AG09319 (cell line): ENCODE results near the gene CLEC4E.
"Not testable (repeated sequence)": the region's sequence is repeated elsewhere in the genome, so short reads cannot be mapped to it uniquely, and the experiment has no call there.

Source experiments
- DNase-seq: peaks from one replicate; pipeline ENCODE4 v3.0.0-alpha.2; 2010; ENCODE audit warnings: low read depth; ENCODE audit errors: extremely low read depth
- TF ChIP-seq, protein P1 (sequence below): IDR thresholded peaks from 2 replicates; pipeline ENCODE4 v1.5.1; 2011; ENCODE audit warnings: low read depth, mild to moderate bottlenecking, inconsistent platforms, low read length, moderate library complexity

Gene CLEC4E

GRCh38 chr12:8508223-8508622 lies 32.5 kb downstream of the CLEC4E start:
- TF ChIP-seq, protein P1, sequence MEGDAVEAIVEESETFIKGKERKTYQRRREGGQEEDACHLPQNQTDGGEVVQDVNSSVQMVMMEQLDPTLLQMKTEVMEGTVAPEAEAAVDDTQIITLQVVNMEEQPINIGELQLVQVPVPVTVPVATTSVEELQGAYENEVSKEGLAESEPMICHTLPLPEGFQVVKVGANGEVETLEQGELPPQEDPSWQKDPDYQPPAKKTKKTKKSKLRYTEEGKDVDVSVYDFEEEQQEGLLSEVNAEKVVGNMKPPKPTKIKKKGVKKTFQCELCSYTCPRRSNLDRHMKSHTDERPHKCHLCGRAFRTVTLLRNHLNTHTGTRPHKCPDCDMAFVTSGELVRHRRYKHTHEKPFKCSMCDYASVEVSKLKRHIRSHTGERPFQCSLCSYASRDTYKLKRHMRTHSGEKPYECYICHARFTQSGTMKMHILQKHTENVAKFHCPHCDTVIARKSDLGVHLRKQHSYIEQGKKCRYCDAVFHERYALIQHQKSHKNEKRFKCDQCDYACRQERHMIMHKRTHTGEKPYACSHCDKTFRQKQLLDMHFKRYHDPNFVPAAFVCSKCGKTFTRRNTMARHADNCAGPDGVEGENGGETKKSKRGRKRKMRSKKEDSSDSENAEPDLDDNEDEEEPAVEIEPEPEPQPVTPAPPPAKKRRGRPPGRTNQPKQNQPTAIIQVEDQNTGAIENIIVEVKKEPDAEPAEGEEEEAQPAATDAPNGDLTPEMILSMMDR = no peak
- DNase-seq = no peak

- TF ChIP-seq, protein P1 = no peak
- no peak for DNase-seq
Observed at GRCh38 chr12:8507596-8507995, 33.1 kb downstream of the CLEC4E start.

- TF ChIP-seq, protein P1 = no peak
- no peak for DNase-seq
Observed at GRCh38 chr12:8504351-8504750, 36.4 kb downstream of the CLEC4E start.

GRCh38 chr12:8501720-8502119 lies 39.0 kb downstream of the CLEC4E start:
- DNase-seq = no peak
- TF ChIP-seq, protein P1 = no peak

GRCh38 chr12:8499616-8500015 lies 41.1 kb downstream of the CLEC4E start:
- TF ChIP-seq, protein P1 = no peak
- no peak for DNase-seq

DNA sequence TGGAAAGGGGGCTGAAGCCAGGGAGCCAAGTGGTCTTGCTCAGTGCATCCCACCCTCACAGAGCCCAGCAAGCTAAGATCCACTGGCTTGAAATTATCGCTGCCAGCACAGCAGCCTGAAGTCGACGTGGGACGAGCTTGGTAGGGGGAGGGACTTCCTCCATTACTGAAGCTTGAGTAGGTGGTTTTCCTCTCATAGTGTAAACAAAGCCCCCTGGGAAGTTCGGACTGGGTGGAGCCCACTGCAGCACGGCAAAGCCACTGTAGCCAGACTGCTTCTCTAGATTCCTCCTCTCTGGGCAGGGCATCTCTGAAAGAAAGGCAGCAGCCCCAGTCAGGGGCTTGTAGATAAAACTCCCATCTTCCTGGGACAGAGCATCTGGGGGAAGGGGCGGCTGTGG lies 44.6 kb downstream of the CLEC4E start:
- DNase-seq = not testable (repeated sequence)

- DNase-seq = not testable (repeated sequence)
Observed at GRCh38 chr12:8495671-8496070, 45.0 kb downstream of the CLEC4E start.

DNA sequence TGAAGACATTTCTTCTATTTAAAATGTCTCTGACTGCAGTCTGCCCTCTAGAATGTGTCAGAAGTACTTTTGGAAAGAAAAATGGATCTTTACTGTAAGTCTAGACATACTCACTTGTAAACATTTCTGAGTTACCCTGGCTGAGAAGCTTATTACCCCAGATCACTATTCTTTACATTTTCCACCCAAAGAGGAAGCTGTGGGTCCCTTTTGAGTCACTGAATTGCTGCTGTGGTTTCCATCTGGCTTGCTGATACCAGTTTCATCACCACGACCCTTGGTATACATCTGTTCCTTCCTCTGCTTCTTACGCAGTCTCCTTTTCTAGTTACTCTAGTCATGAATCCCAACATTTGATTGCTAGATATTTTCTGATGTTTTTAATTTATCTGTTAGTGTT lies 47.6 kb downstream of the CLEC4E start:
- TF ChIP-seq, protein P1 = no peak
- no peak for DNase-seq
